SHP77 (cell line): Measurements from ENCODE around the gene MAD1L1.
"Not testable (repeated sequence)": the region's sequence is repeated elsewhere in the genome, so short reads cannot be mapped to it uniquely, and the experiment has no call there.

Source experiments
- DNase-seq, 2 experiments: peaks; one replicate each; lab custom pipeline; 2025; lab: John Stamatoyannopoulos, UW

Gene MAD1L1

GRCh38 chr7:1883834-1884582 is 348.7 kb downstream of the MAD1L1 start:
- no peak for DNase-seq

GRCh38 chr7:1883031-1883761 is 349.5 kb downstream of the MAD1L1 start:
- DNase-seq = no peak

- no peak for DNase-seq
Observed at GRCh38 chr7:1882451-1882850, 350.3 kb downstream of the MAD1L1 start.

- DNase-seq = no peak
Observed at GRCh38 chr7:1881946-1882345, 350.8 kb downstream of the MAD1L1 start.

- not testable (repeated sequence) for DNase-seq
Observed at GRCh38 chr7:1876641-1877040, 356.1 kb downstream of the MAD1L1 start.

- peak; percentile 52 to 59 for DNase-seq
Observed at GRCh38 chr7:1875392-1876199, 357.1 kb downstream of the MAD1L1 start.

GRCh38 chr7:1874590-1875391 is 358.0 kb downstream of the MAD1L1 start:
- DNase-seq = not testable (repeated sequence)

GRCh38 chr7:1873857-1874589 is 358.7 kb downstream of the MAD1L1 start:
- DNase-seq = no peak

GRCh38 chr7:1873421-1873820 is 359.3 kb downstream of the MAD1L1 start:
- DNase-seq = no peak

- no peak for DNase-seq
Observed at GRCh38 chr7:1873070-1873405, 359.7 kb downstream of the MAD1L1 start.

GRCh38 chr7:1872191-1873069 is 360.3 kb downstream of the MAD1L1 start:
- DNase-seq = no peak

GRCh38 chr7:1869452-1870130 is 363.2 kb downstream of the MAD1L1 start:
- no peak for DNase-seq

GRCh38 chr7:1868516-1869165 is 364.1 kb downstream of the MAD1L1 start:
- DNase-seq = no peak

- DNase-seq = no peak
Observed at GRCh38 chr7:1867370-1868260, 365.1 kb downstream of the MAD1L1 start.

GRCh38 chr7:1866601-1867000 is 366.1 kb downstream of the MAD1L1 start:
- no peak for DNase-seq

- DNase-seq = no peak
Observed at GRCh38 chr7:1865571-1866255, 367.0 kb downstream of the MAD1L1 start.

GRCh38 chr7:1865000-1865555 is 367.7 kb downstream of the MAD1L1 start:
- no peak for DNase-seq
